Esophagus (tissue), 2 donors: ENCODE measurements around the gene C12orf43. TPM values are rescaled to one million over a fixed set of nuclear protein-coding genes. Genes with fewer than 3 reads are reported as not detected.
A peak's percentile ranks its signal among the peaks of the same experiment; 100 is the strongest.

Source experiments
- H3K27ac ChIP-seq, 2 donors: one replicate each; pipeline ENCODE4 v1.5.1; 2013; ENCODE audit warnings: low read depth in 2 of 2, mild to moderate bottlenecking in 2 of 2, inconsistent platforms in 1 of 2, low read length in 1 of 2, moderate library complexity in 1 of 2
- H3K27me3 ChIP-seq, 2 donors: one replicate each; pipeline ENCODE4 v1.6.1; 2013; ENCODE audit warnings: low read length in 2 of 2, control low read depth in 1 of 2, mild to moderate bottlenecking in 1 of 2; ENCODE audit not compliant: insufficient read depth in 2 of 2, control insufficient read depth in 1 of 2
- H3K36me3 ChIP-seq, 2 donors: one replicate each; pipeline ENCODE4 v1.6.1; 2013; ENCODE audit warnings: low read length in 1 of 2; ENCODE audit not compliant: control insufficient read depth in 2 of 2, insufficient read depth in 2 of 2
- H3K4me1 ChIP-seq, 2 donors: one replicate each; pipeline ENCODE4 v1.6.1; 2013; ENCODE audit warnings: low read length in 1 of 2; ENCODE audit not compliant: control insufficient read depth in 2 of 2, insufficient read depth in 2 of 2
- H3K4me3 ChIP-seq, 2 donors: one replicate each; pipeline ENCODE4 v1.5.1; 2013; ENCODE audit warnings: low read length in 2 of 2, mild to moderate bottlenecking in 2 of 2, low read depth in 1 of 2, moderate library complexity in 1 of 2
- H3K9me3 ChIP-seq, 2 donors: one replicate each; pipeline ENCODE4 v1.6.1; 2013; ENCODE audit warnings: mild to moderate bottlenecking in 2 of 2, low read depth in 1 of 2, low read length in 1 of 2, moderate library complexity in 1 of 2; ENCODE audit not compliant: control insufficient read depth in 2 of 2, insufficient read depth in 1 of 2
- WGBS, 2 donors: extraction: QIAGEN DNeasy Blood & Tissue Kit; methylation state at CpG; one replicate each; pipeline ENCODE4 v1.1.7; 2013; 5-methylcytosine and 5-hydroxymethylcytosine counted together
- polyA plus RNA-seq, 2 donors: library from polyadenylated mRNA; stranded (reverse); fragments of 200-250 nt; gene quantifications; one replicate each; pipeline ENCODE4 v1.2.3, GENCODE V29; 2013
- donor health status: healthy with polysubstance abuse.
- donor health status: Bipolar disorder and iron deficiency.

The C12orf43 gene
- polyA plus RNA-seq, 2 donors, result 5.4 to 9.2 TPM

GRCh38 chr12:121017966-121018491, 1.7 kb upstream of the C12orf43 start:
- Histone ChIP-seq H3K4me3 (no peak overlapping the region), H3K4me1 (peaks cover 2 to 6% of the 10 kb centered on the region in 2 donors), H3K9me3 (no peaks in the 10 kb centered on the region), H3K27ac (no peak overlapping the region), H3K27me3 (no peaks in the 10 kb centered on the region), H3K36me3 (peaks cover 0 to 1% of the 10 kb centered on the region in 2 donors)
- WGBS, 2 donors, result 89 to 92% methylated on average over 15 of the region's 15 CpGs

- H3K27me3 ChIP-seq, result no peaks in the 10 kb centered on the region
- H3K27ac ChIP-seq, result no peak overlapping the region
- H3K4me1 ChIP-seq, result peaks cover 2 to 6% of the 10 kb centered on the region in 2 donors
- peaks cover 8 to 9% of the 10 kb centered on the region in 2 donors for H3K36me3 ChIP-seq
- H3K9me3 ChIP-seq, result no peaks in the 10 kb centered on the region
- H3K4me3 ChIP-seq, result no peak overlapping the region
- WGBS, 2 donors, result 83 to 87% methylated on average over 3 of the region's 3 CpGs
Observed at GRCh38 chr12:121013715-121014114, 2.6 kb downstream of the C12orf43 start.

GRCh38 chr12:121011820-121012219, 4.5 kb downstream of the C12orf43 start:
- Histone ChIP-seq H3K36me3 (peaks cover 11 to 13% of the 10 kb centered on the region in 2 donors), H3K27ac (no peak overlapping the region), H3K4me1 (peaks cover 2 to 6% of the 10 kb centered on the region in 2 donors), H3K9me3 (no peaks in the 10 kb centered on the region), H3K27me3 (no peaks in the 10 kb centered on the region), H3K4me3 (no peak overlapping the region)
- WGBS, 2 donors, result 75 to 80% methylated on average over 6 of the region's 6 CpGs

GRCh38 chr12:121010860-121011259, 5.4 kb downstream of the C12orf43 start:
- Histone ChIP-seq H3K27me3 (no peaks in the 10 kb centered on the region), H3K4me3 (no peak overlapping the region), H3K36me3 (peaks cover 11 to 13% of the 10 kb centered on the region in 2 donors), H3K27ac (no peak overlapping the region), H3K4me1 (peaks cover 2 to 4% of the 10 kb centered on the region in 2 donors), H3K9me3 (no peaks in the 10 kb centered on the region)
- 91 to 93% methylated on average over 8 of the region's 8 CpGs for WGBS, 2 donors

- H3K36me3 ChIP-seq, result peaks cover 11 to 16% of the 10 kb centered on the region in 2 donors
- no peaks in the 10 kb centered on the region for H3K4me1 ChIP-seq
- H3K27ac ChIP-seq, result peak overlapping the region in 1 of 2 donors; percentile 66
- H3K4me3 ChIP-seq, result no peak overlapping the region
- 51 to 61% methylated on average over 10 of the region's 10 CpGs for whole genome bisulfite sequencing, 2 donors
- no peaks in the 10 kb centered on the region for H3K9me3 ChIP-seq
- no peaks in the 10 kb centered on the region for H3K27me3 ChIP-seq
Observed at GRCh38 chr12:121009741-121010140, 6.5 kb downstream of the C12orf43 start.

GRCh38 chr12:121008347-121009098, 7.8 kb downstream of the C12orf43 start:
- peak overlapping the region; percentile 28 to 75 for H3K27ac ChIP-seq
- H3K27me3 ChIP-seq, result no peaks in the 10 kb centered on the region
- H3K36me3 ChIP-seq, result peaks cover 16 to 18% of the 10 kb centered on the region in 2 donors
- no peaks in the 10 kb centered on the region for H3K9me3 ChIP-seq
- no peaks in the 10 kb centered on the region for H3K4me1 ChIP-seq
- 81 to 85% methylated on average over 8 of the region's 8 CpGs for WGBS, 2 donors
- H3K4me3 ChIP-seq, result no peak overlapping the region

GRCh38 chr12:121005346-121005815, 10.9 kb downstream of the C12orf43 start:
- H3K9me3 ChIP-seq, result no peaks in the 10 kb centered on the region
- no peak overlapping the region for H3K27ac ChIP-seq
- H3K4me1 ChIP-seq, result peaks cover 0 to 3% of the 10 kb centered on the region in 2 donors
- H3K27me3 ChIP-seq, result no peaks in the 10 kb centered on the region
- 58 to 62% methylated on average over 9 of the region's 9 CpGs for WGBS, 2 donors
- no peak overlapping the region for H3K4me3 ChIP-seq
- peaks cover 8 to 21% of the 10 kb centered on the region in 2 donors for H3K36me3 ChIP-seq

GRCh38 chr12:121004253-121004815, 12.0 kb downstream of the C12orf43 start:
- H3K36me3 ChIP-seq, result peaks cover 8 to 19% of the 10 kb centered on the region in 2 donors

GRCh38 chr12:121003650-121004049, 12.6 kb downstream of the C12orf43 start:
- Histone ChIP-seq H3K9me3 (no peaks in the 10 kb centered on the region), H3K27ac (no peak overlapping the region), H3K36me3 (peaks cover 8 to 19% of the 10 kb centered on the region in 2 donors), H3K4me3 (no peak overlapping the region), H3K27me3 (no peaks in the 10 kb centered on the region), H3K4me1 (peaks cover 0 to 3% of the 10 kb centered on the region in 2 donors)
- WGBS, 2 donors, result 82 to 87% methylated on average over 4 of the region's 4 CpGs

More at GRCh38 chr12:121004253-121004815, 12.0 kb downstream of the C12orf43 start:
- WGBS, 2 donors, result 80 to 93% methylated on average over 16 of the region's 16 CpGs
- H3K4me1 ChIP-seq, result peaks cover 0 to 3% of the 10 kb centered on the region in 2 donors
- no peak overlapping the region for H3K4me3 ChIP-seq
- no peaks in the 10 kb centered on the region for H3K27me3 ChIP-seq
- H3K27ac ChIP-seq, result no peak overlapping the region
- H3K9me3 ChIP-seq, result no peaks in the 10 kb centered on the region
